GM19238 (cell line): ENCODE measurements around the gene CACNA1G.

Experiments used
- DNase-seq: peaks from one replicate; pipeline ENCODE4 v3.0.0; 2011; ENCODE audit warnings: low spot score; ENCODE audit not compliant: insufficient read length

The CACNA1G gene

GRCh38 chr17:50547035-50547735 is 13.3 kb upstream of the CACNA1G start, which contains the start of gene SPATA20:
Gene SPATA20, plus strand, starts transcription at chr17:50547174. Its CDS starts 35 bp downstream, at chr17:50547209.
- DNase-seq: peak; percentile 82

- DNase-seq: no peak
These were observed 12.8 kb upstream of the CACNA1G start for GRCh38 chr17:50547736-50548083.

DNA sequence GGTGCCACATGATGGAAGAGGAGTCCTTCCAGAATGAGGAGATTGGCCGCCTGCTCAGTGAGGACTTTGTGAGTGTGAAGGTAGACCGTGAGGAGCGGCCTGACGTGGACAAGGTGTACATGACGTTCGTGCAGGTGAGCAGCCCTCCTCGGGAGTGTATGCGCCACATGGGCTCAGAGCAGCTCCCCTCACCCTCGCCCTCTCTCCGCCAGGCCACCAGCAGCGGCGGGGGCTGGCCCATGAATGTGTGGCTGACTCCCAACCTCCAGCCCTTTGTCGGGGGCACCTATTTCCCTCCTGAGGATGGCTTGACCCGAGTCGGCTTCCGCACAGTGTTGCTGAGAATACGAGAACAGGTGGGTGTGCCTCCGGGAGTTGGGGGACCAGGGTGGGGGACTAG is 11.7 kb upstream of the CACNA1G start:
- no peak for DNase-seq

DNA sequence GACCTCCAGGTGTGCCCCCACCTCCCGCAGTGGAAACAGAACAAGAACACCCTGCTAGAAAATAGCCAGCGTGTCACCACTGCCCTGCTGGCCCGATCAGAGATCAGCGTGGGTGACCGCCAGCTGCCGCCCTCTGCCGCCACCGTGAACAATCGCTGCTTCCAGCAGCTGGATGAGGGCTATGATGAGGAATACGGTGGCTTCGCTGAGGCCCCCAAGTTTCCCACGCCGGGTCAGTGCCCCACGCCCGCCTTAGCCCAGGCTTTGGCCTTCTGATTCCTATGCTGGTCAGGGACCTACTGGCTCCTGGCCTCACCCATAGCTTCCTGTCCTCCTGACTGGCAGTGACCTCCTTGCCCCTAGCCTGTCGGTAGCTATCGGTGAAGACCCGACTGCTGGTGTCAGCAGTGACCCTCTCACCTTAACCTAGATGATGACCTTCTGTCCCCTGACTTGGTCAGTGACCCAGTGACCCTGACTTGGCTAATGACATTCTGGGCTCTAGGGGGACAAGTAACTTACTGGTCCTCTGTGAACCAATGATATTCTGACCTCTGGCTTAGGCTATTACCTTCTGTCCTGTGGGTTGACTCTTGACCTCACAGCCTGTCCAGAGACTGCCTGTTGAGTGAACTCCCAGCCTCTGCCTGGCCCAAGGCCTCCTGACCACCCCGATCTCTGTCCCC is 11.1 kb upstream of the CACNA1G start:
- no peak for DNase-seq

DNA sequence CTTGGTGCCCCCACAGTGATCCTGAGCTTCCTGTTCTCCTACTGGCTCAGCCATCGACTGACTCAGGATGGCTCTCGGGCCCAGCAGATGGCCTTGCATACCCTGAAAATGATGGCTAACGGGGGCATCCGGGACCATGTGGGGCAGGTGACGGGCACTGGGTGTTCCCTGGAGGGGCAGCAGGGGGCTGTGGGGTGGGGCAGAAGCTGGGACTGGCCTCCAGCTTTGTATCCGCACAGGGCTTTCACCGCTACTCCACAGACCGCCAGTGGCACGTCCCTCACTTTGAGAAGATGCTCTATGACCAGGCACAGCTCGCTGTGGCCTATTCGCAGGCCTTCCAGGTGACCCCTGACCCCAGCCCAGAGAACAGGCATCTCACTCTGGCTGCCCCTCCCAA is 10.5 kb upstream of the CACNA1G start:
- DNase-seq: no peak

GRCh38 chr17:50550661-50551432 is 9.7 kb upstream of the CACNA1G start:
- no peak for DNase-seq

- DNase-seq: no peak
These were observed 9.1 kb upstream of the CACNA1G start for GRCh38 chr17:50551433-50551815.

- DNase-seq: no peak
These were observed 8.6 kb upstream of the CACNA1G start for GRCh38 chr17:50551884-50552283.

GRCh38 chr17:50554201-50554600 is 6.3 kb upstream of the CACNA1G start:
- no peak for DNase-seq

DNA sequence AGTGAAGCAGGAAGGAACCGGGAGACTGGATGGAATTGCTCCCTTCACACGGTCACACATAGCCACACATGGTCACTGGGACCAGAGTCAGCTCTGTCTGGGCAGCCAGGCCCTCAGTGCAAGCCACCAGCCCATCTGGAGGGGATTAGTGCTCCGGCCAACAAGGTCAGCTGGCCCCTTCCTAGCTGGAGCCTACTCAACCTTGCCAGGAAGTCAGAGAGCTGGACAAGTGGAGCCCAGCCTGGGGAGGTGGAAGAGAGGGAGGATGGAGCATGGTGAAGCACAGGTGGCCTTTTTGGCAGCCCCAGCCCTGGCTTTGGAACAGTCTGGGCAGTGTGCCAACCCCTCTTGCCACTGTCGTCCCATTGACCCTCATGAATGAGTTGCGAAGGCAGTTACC is 3.7 kb upstream of the CACNA1G start:
- DNase-seq: no peak

DNA sequence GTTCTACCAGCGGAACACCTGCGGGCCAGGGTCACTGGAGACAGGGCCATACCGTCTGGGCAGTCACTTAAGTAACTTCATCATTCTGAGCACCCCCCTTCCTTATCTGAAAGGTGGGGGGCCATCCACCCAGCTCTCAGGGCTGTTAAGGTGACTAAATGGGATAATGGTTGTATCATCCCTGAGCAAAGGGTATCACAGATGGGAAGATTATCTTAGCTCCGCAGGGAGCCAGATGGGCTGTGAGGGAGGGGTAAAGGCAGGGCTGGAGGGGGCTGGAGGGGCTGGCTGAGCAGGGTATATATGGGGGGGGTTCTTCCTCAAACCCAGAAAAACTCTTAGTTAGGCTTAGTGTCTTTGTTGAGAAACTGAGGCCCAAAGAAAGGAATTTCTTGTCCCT is 2.9 kb upstream of the CACNA1G start:
- DNase-seq: no peak

GRCh38 chr17:50558091-50558490 is 2.4 kb upstream of the CACNA1G start:
- DNase-seq: no peak

- no peak for DNase-seq
These were observed 2.0 kb upstream of the CACNA1G start for GRCh38 chr17:50558581-50558940.

GRCh38 chr17:50558941-50559614 is 1.4 kb upstream of the CACNA1G start:
- DNase-seq: no peak

DNA sequence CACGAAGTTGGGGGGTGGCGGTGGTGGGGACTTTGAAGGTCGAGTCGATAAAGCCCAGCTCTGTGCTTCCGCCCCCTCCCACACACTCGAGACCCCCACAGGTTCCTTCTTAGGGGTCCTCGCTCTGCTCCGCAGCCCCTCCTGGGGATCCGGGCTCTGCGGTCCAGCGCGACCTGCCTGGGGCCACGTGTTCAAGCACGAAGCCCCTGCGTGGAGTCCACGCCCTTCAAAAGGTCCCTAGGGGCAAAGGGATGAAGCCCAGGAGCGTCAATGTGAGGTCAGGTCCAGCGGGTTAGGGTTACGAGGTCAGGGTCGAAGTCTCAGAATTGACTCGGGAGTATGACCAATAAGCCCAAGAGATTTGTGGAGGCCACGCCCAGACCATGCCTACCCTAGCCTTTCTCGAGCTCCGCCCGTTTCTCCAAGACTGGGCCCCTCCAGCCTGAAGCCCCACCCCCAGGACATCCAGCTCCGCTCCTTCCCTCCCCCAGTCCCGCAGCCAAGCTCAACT is 786 bp upstream of the CACNA1G start:
- no peak for DNase-seq

DNA sequence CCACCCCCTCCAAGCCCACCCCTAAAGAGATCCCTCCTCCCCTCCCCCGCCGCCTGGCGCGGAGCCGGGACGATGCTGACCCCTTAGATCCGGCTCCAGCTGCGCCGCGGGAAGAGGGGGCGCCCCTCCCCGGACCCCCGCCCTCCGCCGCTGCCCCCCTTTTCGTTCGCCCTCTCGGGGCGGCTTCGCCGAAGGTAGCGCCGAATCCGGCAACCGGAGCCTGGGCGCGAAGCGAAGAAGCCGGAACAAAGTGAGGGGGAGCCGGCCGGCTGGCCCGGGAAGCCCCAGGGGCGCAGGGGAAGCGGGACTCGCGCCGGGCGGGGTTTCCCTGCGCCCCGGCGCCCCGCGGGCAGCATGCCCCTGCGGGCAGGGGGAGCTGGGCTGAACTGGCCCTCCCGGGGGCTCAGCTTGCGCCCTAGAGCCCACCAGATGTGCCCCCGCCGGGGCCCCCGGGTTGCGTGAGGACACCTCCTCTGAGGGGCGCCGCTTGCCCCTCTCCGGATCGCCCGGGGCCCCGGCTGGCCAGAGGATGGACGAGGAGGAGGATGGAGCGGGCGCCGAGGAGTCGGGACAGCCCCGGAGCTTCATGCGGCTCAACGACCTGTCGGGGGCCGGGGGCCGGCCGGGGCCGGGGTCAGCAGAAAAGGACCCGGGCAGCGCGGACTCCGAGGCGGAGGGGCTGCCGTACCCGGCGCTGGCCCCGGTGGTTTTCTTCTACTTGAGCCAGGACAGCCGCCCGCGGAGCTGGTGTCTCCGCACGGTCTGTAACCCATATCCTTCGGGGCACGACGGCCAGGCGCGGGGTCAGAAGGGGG is 623 bp downstream of the CACNA1G start:
- DNase-seq: no peak

- DNase-seq: no peak
These were observed 1.2 kb downstream of the CACNA1G start for GRCh38 chr17:50561746-50562141.

DNA sequence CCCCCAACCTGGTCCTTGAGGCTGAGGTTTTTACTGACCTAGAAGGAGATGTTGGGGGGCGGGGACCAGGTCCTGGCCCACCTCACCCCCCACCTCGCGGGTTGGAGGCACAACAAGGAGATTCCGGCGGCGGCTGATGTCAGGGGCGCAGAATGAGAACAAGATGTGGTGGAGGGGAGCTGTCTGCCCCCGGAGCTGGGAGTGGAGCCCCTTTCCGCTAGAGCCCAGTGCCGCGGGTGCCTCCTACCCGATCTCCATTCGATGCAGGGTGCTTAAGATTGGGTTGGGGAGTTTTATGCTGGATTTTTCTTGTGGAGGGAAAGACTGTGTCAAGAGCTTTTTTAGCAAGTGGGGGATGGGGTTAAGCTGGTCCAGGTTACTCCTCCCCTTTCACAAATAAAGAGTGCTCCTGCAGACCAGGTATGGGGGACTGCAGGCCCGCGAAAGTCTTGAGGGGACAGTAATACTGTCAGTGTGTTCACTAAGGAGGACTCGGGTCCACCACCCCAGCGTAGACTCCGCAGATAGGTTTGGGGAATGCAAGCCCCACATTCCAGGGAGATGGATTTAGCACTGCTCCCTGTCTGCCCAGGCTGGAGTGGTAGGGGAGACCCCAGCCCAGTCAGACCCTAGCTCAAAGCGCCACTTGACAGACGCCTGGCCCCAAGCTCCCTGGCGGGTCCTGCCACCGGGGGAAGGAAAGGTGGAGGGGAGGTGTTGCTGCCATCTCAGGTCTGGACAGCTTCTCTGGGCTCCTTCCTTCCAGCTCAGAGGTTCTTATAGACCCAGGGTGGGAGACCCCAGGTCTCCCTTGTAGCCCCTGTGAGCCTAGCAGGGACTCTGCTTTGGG is 2.0 kb downstream of the CACNA1G start:
- no peak for DNase-seq

GRCh38 chr17:50563092-50563511 is 2.6 kb downstream of the CACNA1G start:
- DNase-seq: no peak

- DNase-seq: no peak
These were observed 4.4 kb downstream of the CACNA1G start for GRCh38 chr17:50564916-50565315.
